Ammon's horn (tissue), 1 donor: ENCODE measurements around the gene ENPP6.

ENCODE experiments used
- DNase-seq: peaks from one replicate; pipeline ENCODE4 v3.0.0-alpha.2; 2016; ENCODE audit warnings: low spot score

ENPP6 gene

GRCh38 chr4:184190711-184191110 lies 27.0 kb downstream of the ENPP6 start:
- peak; percentile 27 for DNase-seq

DNA sequence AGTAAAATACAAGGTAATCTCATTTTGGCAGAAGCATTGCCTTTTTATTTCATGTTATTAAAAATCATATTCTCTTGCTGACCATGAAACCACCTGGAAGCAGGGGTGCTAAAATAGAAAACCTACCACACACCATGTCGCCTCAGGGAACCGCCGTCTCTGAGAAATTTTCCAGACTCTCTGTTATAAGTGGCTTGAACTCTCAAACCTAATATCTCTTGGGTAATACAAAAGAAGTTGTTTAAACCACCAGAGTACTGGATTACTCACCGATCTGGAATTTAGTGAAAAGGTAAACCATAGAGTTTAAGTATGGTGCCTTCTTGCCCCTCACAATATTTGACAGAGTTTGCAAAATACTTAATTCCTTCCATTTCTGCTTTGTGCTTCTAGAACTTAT lies 27.7 kb downstream of the ENPP6 start:
- DNase-seq, result no peak

GRCh38 chr4:184188443-184189400 lies 29.0 kb downstream of the ENPP6 start:
- DNase-seq, result no peak

- DNase-seq, result no peak
Observed at GRCh38 chr4:184177271-184177670, 40.4 kb downstream of the ENPP6 start.

GRCh38 chr4:184174571-184175488 lies 42.8 kb downstream of the ENPP6 start:
- no peak for DNase-seq

DNA sequence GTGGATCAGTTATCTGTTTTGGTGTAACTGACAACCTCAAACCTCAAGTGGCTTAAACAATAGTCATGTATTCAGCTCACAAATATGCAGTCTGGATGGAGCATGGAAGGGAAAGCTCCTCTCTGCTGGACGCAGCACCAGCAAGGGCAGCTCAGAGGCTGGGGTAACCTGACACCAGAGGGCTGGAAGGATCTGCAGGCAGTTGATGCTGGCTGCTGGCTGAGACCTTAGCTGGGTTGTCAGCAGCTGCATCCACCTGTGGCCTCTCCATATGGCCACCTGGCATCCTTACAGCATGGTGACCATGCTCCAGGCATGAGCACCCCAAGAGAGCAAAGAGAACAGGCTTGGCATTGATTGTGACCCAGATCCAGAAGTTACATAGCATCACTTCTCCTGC lies 46.7 kb downstream of the ENPP6 start:
- DNase-seq, result no peak

- DNase-seq, result no peak
Observed at GRCh38 chr4:184169225-184169867, 48.3 kb downstream of the ENPP6 start.

DNA sequence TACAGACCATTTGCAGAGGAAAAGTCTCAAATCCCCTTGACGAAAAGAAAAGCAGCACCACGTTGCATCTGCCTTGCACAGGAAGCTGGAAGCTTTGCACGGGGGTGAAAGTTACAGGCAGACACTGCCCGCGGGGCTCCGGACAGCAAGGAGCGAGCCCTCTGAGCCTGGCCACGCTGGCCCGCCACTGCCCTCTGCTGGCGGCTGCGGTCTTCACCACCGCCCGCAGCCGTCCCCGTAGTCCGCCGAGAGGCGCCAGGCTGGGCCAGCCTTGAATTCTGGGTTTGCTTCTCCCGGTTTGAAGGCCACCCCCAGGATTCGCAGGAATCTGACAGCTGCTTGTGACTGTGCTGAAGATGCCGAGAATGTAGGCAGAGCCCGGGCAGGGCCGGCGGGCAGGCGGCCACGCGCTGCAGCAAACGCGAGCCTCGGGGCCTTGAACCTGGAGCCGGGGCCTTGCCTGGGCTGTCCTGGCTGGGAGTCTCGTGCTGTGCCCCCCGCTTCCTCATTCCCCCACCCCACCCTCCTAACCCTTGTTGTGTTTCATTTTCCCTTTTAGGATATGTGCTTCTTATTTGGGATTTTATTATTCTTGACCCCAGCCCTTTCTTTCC lies 49.2 kb downstream of the ENPP6 start:
- peak; percentile 87 for DNase-seq

DNA sequence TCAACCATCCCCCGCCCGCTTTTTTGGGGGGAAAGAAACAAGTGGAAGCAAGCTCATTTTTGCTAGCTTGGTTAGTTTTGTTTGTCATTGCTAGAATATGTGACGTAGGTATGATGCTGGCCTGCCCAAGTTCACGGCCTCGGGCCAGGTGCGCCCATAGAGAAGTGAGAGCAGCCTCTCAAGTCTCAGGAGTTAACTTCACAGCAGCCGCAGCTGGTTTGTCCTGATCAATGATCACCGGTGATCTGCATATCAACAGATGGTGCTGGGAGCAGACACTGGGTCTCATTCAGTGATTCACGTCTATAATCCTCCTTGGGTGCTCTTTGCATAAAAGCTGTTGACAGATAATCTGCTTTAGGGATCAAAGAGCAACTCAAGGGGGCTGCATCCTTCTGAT lies 50.1 kb downstream of the ENPP6 start:
- DNase-seq, result no peak

DNA sequence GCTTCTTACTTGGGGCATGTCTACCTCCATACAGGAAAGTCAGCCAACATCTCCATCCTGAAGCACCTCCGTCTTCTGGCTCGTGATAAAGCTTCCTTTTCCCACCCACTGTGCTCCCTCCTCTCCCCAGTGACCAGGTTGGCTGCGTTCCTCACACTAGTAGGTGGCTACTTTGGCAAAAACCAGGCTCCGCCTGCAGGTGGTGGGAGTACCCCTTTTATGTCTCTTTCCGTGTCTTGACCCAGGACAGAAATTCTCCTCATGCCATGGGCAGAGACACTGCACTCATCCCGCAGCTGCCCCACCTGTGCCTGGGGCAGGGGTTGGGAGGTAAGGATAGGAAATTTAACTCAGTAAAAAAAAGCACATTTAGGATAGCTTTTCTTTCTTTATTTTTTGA lies 50.9 kb downstream of the ENPP6 start:
- no peak for DNase-seq

DNA sequence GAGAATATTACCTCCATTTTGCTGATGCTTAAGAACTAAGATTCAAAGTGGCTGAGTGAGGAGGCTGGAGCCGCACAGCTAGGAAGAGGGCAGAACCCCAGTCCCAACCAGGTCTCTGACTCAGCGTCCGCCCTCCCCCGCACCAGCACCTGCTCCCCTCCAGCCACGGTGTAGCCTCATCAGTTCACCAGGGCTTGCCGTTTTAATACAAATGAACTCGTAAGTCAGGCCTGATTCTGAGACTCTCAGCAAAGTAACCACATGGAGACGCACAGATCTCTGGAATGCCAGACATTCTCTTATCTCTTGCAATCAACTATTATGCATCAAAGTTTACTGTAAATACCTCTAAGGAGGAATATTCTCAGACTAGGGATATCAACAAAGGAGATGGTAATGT lies 52.4 kb downstream of the ENPP6 start:
- no peak for DNase-seq

DNA sequence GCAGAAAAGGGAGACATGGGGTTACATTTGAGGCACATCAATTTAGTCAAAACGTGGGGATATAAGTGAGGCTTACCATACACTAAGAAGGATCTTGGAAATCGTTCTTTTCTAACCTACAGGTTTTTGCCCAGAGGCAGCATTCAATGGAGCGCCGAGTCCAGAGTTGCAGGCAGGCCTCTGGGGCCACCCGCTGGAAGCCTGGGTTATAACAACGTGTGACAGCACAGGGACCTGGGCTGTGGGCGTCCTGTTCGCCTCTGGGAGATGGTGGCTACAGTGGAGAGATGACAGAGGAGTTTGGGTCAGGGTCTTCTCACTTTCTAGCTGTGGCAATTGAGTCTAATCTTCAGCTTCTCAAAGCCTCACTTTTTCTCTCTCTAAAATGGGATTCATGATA lies 53.9 kb downstream of the ENPP6 start:
- DNase-seq, result peak; percentile 73

DNA sequence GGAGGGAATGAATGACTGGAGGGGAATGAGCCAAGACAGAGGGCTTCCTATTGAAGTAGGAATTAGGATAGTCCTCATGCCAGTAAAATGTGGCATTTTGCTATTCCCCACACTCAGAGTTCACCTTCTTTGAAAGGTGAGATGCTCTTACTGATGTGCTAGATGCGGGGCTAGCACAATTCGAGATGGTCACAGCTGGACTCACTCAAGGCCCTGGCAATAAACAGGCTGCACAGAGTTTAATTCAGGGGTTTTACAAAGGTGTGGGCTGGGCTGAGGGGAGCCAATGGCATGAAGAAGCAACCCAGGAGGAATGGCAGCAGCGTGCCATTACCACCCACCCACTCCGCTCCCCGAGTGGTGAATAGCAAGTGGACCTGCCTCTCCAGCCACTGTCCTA lies 55.1 kb downstream of the ENPP6 start:
- no peak for DNase-seq

DNA sequence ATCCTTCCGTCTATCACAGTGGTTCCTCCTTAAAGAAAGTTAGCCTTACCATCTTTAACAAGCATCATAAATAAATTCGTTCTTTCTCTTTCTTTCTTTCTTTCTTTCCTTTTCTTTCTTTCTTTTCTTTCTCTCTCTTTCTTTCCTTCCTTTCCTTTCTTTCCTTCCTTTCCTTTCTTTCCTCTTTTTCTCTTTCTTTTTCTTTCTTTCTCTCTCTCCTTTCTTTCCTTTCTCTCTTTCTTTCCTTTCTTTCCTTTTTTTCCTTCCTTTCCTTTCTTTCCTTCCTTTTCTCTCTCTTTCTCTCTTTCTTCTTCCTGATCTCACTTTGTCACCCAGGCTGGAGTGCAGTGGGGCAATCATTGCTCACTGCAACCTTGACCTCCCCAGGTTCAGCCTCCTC lies 60.4 kb downstream of the ENPP6 start:
- DNase-seq, result no peak

DNA sequence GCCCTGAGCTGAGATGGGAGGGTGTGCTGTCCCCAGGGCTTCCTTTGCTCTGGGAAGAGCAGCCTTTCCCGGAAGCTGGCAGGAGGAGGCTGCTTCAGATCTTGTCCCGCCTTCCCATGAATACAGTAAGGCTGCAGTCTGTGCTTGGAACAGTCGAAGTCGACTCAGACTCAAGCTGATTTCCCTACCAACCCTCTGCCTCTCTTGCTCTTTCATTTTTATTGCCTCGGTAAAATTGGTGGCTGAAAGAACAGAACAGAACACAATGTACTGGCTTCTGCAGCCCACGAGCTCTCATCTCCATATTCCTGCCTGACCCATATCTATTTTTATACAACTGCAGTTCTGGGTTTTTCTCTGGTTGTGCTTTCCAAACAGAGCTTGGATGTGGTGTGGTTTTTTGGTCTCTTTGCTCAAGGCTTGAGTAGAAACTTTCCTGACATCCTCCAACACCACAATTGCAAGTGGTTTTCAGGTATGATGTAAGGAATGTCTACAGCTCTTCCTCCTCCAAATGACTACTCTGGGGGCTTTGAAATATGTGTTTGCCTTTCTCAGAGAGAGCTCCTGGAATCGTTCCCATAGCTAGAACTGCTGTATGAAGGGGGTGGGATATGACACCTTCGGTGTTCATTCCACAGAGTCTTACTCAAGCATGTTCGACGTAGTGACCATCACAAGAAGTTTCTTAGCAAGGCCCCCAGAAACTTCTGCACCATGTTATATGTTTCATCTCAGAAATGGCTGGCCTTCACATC lies 61.3 kb downstream of the ENPP6 start:
- peak; percentile 47 for DNase-seq

DNA sequence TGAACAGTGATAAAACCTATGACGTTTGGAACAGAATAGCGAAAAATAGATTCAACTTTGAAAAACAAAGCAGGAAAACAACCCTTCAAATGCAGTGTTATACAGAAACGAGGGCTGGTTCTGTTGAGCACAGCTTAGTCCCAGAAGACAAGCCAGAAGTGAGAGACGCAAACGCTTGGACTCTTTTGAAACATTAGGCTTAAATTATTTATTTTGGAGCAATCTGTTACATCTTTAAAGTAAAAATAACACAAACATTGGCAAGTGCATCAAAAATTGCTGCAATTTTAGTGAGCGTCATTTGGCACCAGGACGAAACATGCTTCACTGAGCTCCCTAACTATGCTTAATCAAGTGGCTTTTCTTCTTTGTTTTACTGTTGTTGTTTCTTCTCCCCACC lies 63.5 kb downstream of the ENPP6 start:
- peak; percentile 38 for DNase-seq

GRCh38 chr4:184153781-184154180 lies 63.9 kb downstream of the ENPP6 start:
- DNase-seq, result no peak

- no peak for DNase-seq
Observed at GRCh38 chr4:184151988-184152485, 65.6 kb downstream of the ENPP6 start.

DNA sequence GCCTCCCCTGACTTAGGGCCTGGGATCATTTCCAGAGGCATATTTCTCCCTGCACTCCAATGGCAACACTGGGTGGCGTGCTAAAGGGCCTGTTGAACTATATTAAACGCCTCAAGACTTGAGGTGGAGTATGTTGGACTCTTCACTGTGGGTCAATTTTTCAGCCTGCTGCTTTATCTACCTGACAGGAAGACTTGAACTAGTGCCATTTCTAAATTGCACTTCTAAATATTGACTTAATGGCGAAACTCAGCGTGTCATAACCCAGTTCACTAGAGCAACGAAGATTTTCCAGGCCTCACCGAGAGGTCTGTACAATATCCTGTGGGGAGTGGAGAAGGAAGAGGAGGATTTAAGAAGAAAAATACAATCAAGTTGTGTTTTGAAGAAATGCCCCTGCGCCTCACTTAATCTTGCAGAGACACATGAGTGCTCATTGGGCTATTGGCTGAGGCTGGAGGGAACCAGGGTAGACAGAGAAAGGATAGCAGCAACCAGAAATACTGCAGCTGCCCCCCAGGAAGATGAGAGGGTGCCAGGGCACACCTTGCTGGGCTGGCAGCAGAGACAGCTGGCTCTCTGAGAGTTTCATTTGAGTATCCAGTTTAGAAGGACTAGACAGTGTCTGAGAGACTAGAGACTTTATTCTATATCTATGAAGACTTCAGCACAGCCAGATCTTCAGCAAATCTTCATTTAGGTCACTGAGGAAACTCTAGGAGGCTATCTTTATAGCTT lies 67.4 kb downstream of the ENPP6 start:
- DNase-seq, result no peak
